ENCODE results near the gene SNRNP40.

DNA sequence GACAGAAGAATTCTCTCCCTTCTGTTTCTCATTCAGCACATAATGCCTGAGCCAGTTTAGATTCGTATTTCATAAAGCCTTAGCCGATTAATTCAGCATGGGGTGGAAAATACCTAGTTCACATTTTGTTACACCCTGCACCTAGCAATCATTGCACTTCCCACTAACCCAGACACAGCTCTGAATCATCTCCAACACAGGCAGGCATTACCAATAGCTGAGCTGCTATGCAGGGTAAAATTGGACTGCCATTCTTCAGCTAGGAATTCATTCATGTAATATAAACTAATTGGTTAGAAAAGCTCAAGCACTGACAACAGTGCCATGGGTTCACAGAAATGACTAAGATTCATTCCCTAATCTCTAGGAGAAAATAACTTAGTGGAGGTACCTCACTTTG lies 30.0 kb downstream of the SNRNP40 start:
- TF ChIP-seq, protein P1, sequence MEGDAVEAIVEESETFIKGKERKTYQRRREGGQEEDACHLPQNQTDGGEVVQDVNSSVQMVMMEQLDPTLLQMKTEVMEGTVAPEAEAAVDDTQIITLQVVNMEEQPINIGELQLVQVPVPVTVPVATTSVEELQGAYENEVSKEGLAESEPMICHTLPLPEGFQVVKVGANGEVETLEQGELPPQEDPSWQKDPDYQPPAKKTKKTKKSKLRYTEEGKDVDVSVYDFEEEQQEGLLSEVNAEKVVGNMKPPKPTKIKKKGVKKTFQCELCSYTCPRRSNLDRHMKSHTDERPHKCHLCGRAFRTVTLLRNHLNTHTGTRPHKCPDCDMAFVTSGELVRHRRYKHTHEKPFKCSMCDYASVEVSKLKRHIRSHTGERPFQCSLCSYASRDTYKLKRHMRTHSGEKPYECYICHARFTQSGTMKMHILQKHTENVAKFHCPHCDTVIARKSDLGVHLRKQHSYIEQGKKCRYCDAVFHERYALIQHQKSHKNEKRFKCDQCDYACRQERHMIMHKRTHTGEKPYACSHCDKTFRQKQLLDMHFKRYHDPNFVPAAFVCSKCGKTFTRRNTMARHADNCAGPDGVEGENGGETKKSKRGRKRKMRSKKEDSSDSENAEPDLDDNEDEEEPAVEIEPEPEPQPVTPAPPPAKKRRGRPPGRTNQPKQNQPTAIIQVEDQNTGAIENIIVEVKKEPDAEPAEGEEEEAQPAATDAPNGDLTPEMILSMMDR (IDR thresholded peaks at IDR 0.05; ENCODE audit: low read depth, low read length, missing input control) = no peak
- TF ChIP-seq FOXA2 (IDR thresholded peaks at IDR 0.05) (no peak), SP1 (IDR thresholded peaks at IDR 0.05) (no peak), EGR1 (IDR thresholded peaks at IDR 0.05; ENCODE audit: low read depth in 2 of 2) (no peak)
- TF ChIP-seq, protein P2, sequence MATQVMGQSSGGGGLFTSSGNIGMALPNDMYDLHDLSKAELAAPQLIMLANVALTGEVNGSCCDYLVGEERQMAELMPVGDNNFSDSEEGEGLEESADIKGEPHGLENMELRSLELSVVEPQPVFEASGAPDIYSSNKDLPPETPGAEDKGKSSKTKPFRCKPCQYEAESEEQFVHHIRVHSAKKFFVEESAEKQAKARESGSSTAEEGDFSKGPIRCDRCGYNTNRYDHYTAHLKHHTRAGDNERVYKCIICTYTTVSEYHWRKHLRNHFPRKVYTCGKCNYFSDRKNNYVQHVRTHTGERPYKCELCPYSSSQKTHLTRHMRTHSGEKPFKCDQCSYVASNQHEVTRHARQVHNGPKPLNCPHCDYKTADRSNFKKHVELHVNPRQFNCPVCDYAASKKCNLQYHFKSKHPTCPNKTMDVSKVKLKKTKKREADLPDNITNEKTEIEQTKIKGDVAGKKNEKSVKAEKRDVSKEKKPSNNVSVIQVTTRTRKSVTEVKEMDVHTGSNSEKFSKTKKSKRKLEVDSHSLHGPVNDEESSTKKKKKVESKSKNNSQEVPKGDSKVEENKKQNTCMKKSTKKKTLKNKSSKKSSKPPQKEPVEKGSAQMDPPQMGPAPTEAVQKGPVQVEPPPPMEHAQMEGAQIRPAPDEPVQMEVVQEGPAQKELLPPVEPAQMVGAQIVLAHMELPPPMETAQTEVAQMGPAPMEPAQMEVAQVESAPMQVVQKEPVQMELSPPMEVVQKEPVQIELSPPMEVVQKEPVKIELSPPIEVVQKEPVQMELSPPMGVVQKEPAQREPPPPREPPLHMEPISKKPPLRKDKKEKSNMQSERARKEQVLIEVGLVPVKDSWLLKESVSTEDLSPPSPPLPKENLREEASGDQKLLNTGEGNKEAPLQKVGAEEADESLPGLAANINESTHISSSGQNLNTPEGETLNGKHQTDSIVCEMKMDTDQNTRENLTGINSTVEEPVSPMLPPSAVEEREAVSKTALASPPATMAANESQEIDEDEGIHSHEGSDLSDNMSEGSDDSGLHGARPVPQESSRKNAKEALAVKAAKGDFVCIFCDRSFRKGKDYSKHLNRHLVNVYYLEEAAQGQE (IDR thresholded peaks at IDR 0.05) = no peak
